ENCODE results near the gene FPR1. TPM values are rescaled to one million over a fixed set of nuclear protein-coding genes. Genes with fewer than 3 reads are reported as not detected.

FPR1 gene
- total and polyA plus RNA-seq, 4 experiments from 2014 or later: 0.30 TPM; not detected in 3

- Mint-ChIP-seq H3K27me3 (peaks cover 8 to 9% of the 10 kb centered on the region in 2 donors), H3K9me3 (peaks cover 0 to 9% (median 0%) of the 10 kb centered on the region in 8 donors), H3K4me1 (peaks cover 0 to 11% (median 5%) of the 10 kb centered on the region in 4 donors), H3K4me3 (no peak overlapping the region), H3K36me3 (peaks cover under 1 to 9% of the 10 kb centered on the region in 2 donors), H3K27ac (no peak overlapping the region)
- Histone ChIP-seq H3K4me1 (ENCODE audit: insufficient read depth, low read length) (no peaks in the 10 kb centered on the region), H3K27me3 (ENCODE audit: insufficient read depth, low read length) (no peaks in the 10 kb centered on the region), H3K9me3 (ENCODE audit: control insufficient read depth in 1 of 2, low read length in 2 of 2) (no peaks in the 10 kb centered on the region), H3K4me3 (ENCODE audit: low read length in 2 of 2) (no peak overlapping the region), H3K27ac (ENCODE audit: low read depth, low read length) (no peak overlapping the region), H3K36me3 (ENCODE audit: insufficient read depth, low read length) (no peaks in the 10 kb centered on the region)
- ChIA-PET CTCF (ENCODE audit: partially characterized antibody) (no interaction called here), POLR2A (ENCODE audit: partially characterized antibody) (no interaction called here)
- intact Hi-C loops (cut with micrococcal nuclease): no loop called here
- no peak for DNase-seq
Measured at GRCh38 chr19:51712461-51713081, 39.1 kb downstream of the FPR1 start.

GRCh38 chr19:51711702-51712101 lies 40.0 kb downstream of the FPR1 start:
- Mint-ChIP-seq H3K4me1 (peaks cover 0 to 15% (median 5%) of the 10 kb centered on the region in 4 donors), H3K27ac (no peak overlapping the region), H3K4me3 (peak overlapping the region in 1 of 8 donors; percentile 42), H3K36me3 (peaks cover 6 to 15% of the 10 kb centered on the region in 2 donors), H3K9me3 (peaks cover 0 to 9% (median 0%) of the 10 kb centered on the region in 8 donors), H3K27me3 (peaks cover 6 to 9% of the 10 kb centered on the region in 2 donors)
- Histone ChIP-seq H3K9me3 (ENCODE audit: control insufficient read depth in 1 of 2, low read length in 2 of 2) (no peaks in the 10 kb centered on the region), H3K4me3 (ENCODE audit: low read length in 2 of 2) (no peak overlapping the region), H3K27me3 (ENCODE audit: insufficient read depth, low read length) (no peaks in the 10 kb centered on the region), H3K4me1 (ENCODE audit: insufficient read depth, low read length) (no peaks in the 10 kb centered on the region), H3K36me3 (ENCODE audit: insufficient read depth, low read length) (no peaks in the 10 kb centered on the region), H3K27ac (ENCODE audit: low read depth, low read length) (no peak overlapping the region)
- POLR2A ChIA-PET (ENCODE audit: partially characterized antibody): no interaction called here
- intact Hi-C loops (cut with micrococcal nuclease): no loop called here
- CTCF ChIA-PET (ENCODE audit: partially characterized antibody): no interaction called here
- DNase-seq: no peak

GRCh38 chr19:51710163-51710562 lies 41.5 kb downstream of the FPR1 start:
- H3K4me3 Mint-ChIP-seq: no peak overlapping the region
- POLR2A ChIA-PET (ENCODE audit: partially characterized antibody): no interaction called here
- H3K4me1 Mint-ChIP-seq: peaks cover 10 to 27% (median 15%) of the 10 kb centered on the region in 4 donors

GRCh38 chr19:51709575-51709974 lies 42.1 kb downstream of the FPR1 start:
- no peak for DNase-seq
- ChIA-PET CTCF (ENCODE audit: partially characterized antibody) (no interaction called here), POLR2A (ENCODE audit: partially characterized antibody) (no interaction called here)
- H3K4me3 ChIP-seq (ENCODE audit: low read length in 2 of 2): no peak overlapping the region
- H3K9me3 ChIP-seq (ENCODE audit: control insufficient read depth in 1 of 2, low read length in 2 of 2): no peaks in the 10 kb centered on the region
- H3K4me1 ChIP-seq (ENCODE audit: insufficient read depth, low read length): peaks cover 9% of the 10 kb centered on the region
- intact Hi-C loops (cut with micrococcal nuclease): no loop called here
- H3K27me3 ChIP-seq (ENCODE audit: insufficient read depth, low read length): no peaks in the 10 kb centered on the region
- Mint-ChIP-seq H3K4me1 (peaks cover 12 to 29% (median 19%) of the 10 kb centered on the region in 4 donors), H3K36me3 (peaks cover 18 to 28% of the 10 kb centered on the region in 2 donors), H3K27me3 (peaks cover 3 to 4% of the 10 kb centered on the region in 2 donors), H3K9me3 (no peaks in the 10 kb centered on the region), H3K27ac (no peak overlapping the region), H3K4me3 (peak overlapping the region in 1 of 8 donors; percentile 52)
- no peak overlapping the region for H3K27ac ChIP-seq (ENCODE audit: low read depth, low read length)
- peaks cover 7% of the 10 kb centered on the region for H3K36me3 ChIP-seq (ENCODE audit: insufficient read depth, low read length)

More at GRCh38 chr19:51710163-51710562, 41.5 kb downstream of the FPR1 start:
- Histone ChIP-seq H3K36me3 (ENCODE audit: insufficient read depth, low read length) (peaks cover 7% of the 10 kb centered on the region), H3K9me3 (ENCODE audit: control insufficient read depth in 1 of 2, low read length in 2 of 2) (no peaks in the 10 kb centered on the region), H3K4me1 (ENCODE audit: insufficient read depth, low read length) (peaks cover 3% of the 10 kb centered on the region), H3K27ac (ENCODE audit: low read depth, low read length) (no peak overlapping the region), H3K4me3 (ENCODE audit: low read length in 2 of 2) (no peak overlapping the region), H3K27me3 (ENCODE audit: insufficient read depth, low read length) (no peaks in the 10 kb centered on the region)
- Mint-ChIP-seq H3K27me3 (peaks cover 3 to 4% of the 10 kb centered on the region in 2 donors), H3K36me3 (peaks cover 15 to 27% of the 10 kb centered on the region in 2 donors), H3K27ac (no peak overlapping the region), H3K9me3 (peaks cover 0 to 1% (median 0%) of the 10 kb centered on the region in 8 donors)
- intact Hi-C loops (cut with micrococcal nuclease): no loop called here
- CTCF ChIA-PET (ENCODE audit: partially characterized antibody): interaction anchor here (1.1 kb wide), 1 partner anchor 48 kb away, joined by 3 read pairs; no protein-coding TSS in a partner anchor
- no peak for DNase-seq

GRCh38 chr19:51708811-51709210 lies 42.9 kb downstream of the FPR1 start:
- Mint-ChIP-seq H3K27me3 (peaks cover 3 to 4% of the 10 kb centered on the region in 2 donors), H3K36me3 (peaks cover 22 to 28% of the 10 kb centered on the region in 2 donors), H3K4me1 (peaks cover 12 to 34% (median 22%) of the 10 kb centered on the region in 4 donors), H3K4me3 (no peak overlapping the region), H3K27ac (peak overlapping the region in 1 of 7 donors; percentile 17), H3K9me3 (no peaks in the 10 kb centered on the region)
- peaks cover 12% of the 10 kb centered on the region for H3K4me1 ChIP-seq (ENCODE audit: insufficient read depth, low read length)
- intact Hi-C loops (cut with micrococcal nuclease): no loop called here
- no peaks in the 10 kb centered on the region for H3K9me3 ChIP-seq (ENCODE audit: control insufficient read depth in 1 of 2, low read length in 2 of 2)
- POLR2A ChIA-PET (ENCODE audit: partially characterized antibody): no interaction called here
- DNase-seq: no peak
- no peaks in the 10 kb centered on the region for H3K27me3 ChIP-seq (ENCODE audit: insufficient read depth, low read length)
- H3K27ac ChIP-seq (ENCODE audit: low read depth, low read length): no peak overlapping the region
- peaks cover 7% of the 10 kb centered on the region for H3K36me3 ChIP-seq (ENCODE audit: insufficient read depth, low read length)
- CTCF ChIA-PET (ENCODE audit: partially characterized antibody): no interaction called here
- H3K4me3 ChIP-seq (ENCODE audit: low read length in 2 of 2): no peak overlapping the region

GRCh38 chr19:51706885-51707284 lies 44.8 kb downstream of the FPR1 start:
- H3K36me3 ChIP-seq (ENCODE audit: insufficient read depth, low read length): peaks cover 7% of the 10 kb centered on the region
- Mint-ChIP-seq H3K4me1 (peaks cover 20 to 53% (median 35%) of the 10 kb centered on the region in 4 donors), H3K27ac (no peak overlapping the region), H3K36me3 (peaks cover 24 to 28% of the 10 kb centered on the region in 2 donors), H3K4me3 (no peak overlapping the region), H3K27me3 (peaks cover 3 to 4% of the 10 kb centered on the region in 2 donors), H3K9me3 (no peaks in the 10 kb centered on the region)
- no peaks in the 10 kb centered on the region for H3K27me3 ChIP-seq (ENCODE audit: insufficient read depth, low read length)
- no peak for DNase-seq
- ChIA-PET CTCF (ENCODE audit: partially characterized antibody) (interaction anchor here (0.9 to 1.5 kb wide), 2 partner anchors 50 to 71 kb away, joined by 3 read pairs; no protein-coding TSS in a partner anchor), POLR2A (ENCODE audit: partially characterized antibody) (no interaction called here)
- intact Hi-C loops (cut with micrococcal nuclease): no loop called here
- H3K4me1 ChIP-seq (ENCODE audit: insufficient read depth, low read length): peaks cover 28% of the 10 kb centered on the region
- H3K9me3 ChIP-seq (ENCODE audit: control insufficient read depth in 1 of 2, low read length in 2 of 2): no peaks in the 10 kb centered on the region
- no peak overlapping the region for H3K4me3 ChIP-seq (ENCODE audit: low read length in 2 of 2)
- no peak overlapping the region for H3K27ac ChIP-seq (ENCODE audit: low read depth, low read length)

DNA sequence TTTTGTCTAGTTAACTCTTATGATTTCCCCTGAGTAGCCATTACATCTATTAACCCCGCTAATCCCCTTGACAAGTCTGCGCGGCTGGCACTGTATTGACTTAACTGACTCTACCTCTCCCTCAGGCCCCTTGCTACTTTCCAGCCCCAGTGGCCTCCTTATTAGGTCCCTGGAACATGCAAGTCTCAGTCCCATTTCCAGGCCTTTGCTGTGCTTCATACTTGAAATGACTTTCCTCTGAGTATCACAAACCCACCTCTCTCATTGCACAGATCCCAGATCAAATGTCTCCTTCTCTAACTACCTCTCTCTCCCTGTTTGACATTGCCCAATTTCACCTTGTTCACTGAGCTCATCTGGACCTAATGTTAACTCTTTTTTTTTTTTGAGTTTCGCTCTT lies 45.4 kb downstream of the FPR1 start:
- Mint-ChIP-seq H3K4me1 (peaks cover 21 to 59% (median 35%) of the 10 kb centered on the region in 4 donors), H3K27me3 (peaks cover 2 to 3% of the 10 kb centered on the region in 2 donors), H3K36me3 (peaks cover 24% of the 10 kb centered on the region in 2 donors), H3K9me3 (no peaks in the 10 kb centered on the region), H3K4me3 (peak overlapping the region; percentile 41 to 93 (median 68)), H3K27ac (peak overlapping the region in 5 of 7 donors; percentile 56 to 92 (median 75))
- Histone ChIP-seq H3K9me3 (ENCODE audit: control insufficient read depth in 1 of 2, low read length in 2 of 2) (no peaks in the 10 kb centered on the region), H3K27me3 (ENCODE audit: insufficient read depth, low read length) (no peaks in the 10 kb centered on the region), H3K4me1 (ENCODE audit: insufficient read depth, low read length) (peaks cover 28% of the 10 kb centered on the region), H3K36me3 (ENCODE audit: insufficient read depth, low read length) (peaks cover 7% of the 10 kb centered on the region), H3K27ac (ENCODE audit: low read depth, low read length) (no peak overlapping the region), H3K4me3 (ENCODE audit: low read length in 2 of 2) (no peak overlapping the region)
- ChIA-PET POLR2A (ENCODE audit: partially characterized antibody) (no interaction called here), CTCF (ENCODE audit: partially characterized antibody) (interaction anchor here (1.5 kb wide), 1 partner anchor 72 kb away, joined by 3 read pairs; no protein-coding TSS in a partner anchor)
- no peak for DNase-seq
- intact Hi-C loops (cut with micrococcal nuclease): no loop called here

All from CD4-positive, alpha-beta memory T cell (primary cell).